GM06990 (cell line): Measurements from ENCODE around the gene HIPK1.

ENCODE experiments used
- DNase-seq: peaks from one replicate; pipeline ENCODE4 v3.0.0-alpha.2; 2011; ENCODE audit not compliant: insufficient read length; ENCODE audit errors: extremely low read depth
- H3K27me3 ChIP-seq: replicated peaks from 2 replicates; pipeline ENCODE4 v1.6.0; 2011; ENCODE audit warnings: low read length; ENCODE audit not compliant: control insufficient read depth, insufficient read depth
- H3K36me3 ChIP-seq: 2 replicates; pipeline ENCODE4 v1.5.1; 2011; ENCODE audit warnings: low read length; ENCODE audit not compliant: control insufficient read depth, insufficient read depth
- H3K4me3 ChIP-seq: replicated peaks from 2 replicates; pipeline ENCODE4 v1.5.1; 2011; ENCODE audit warnings: low read depth, mild to moderate bottlenecking, control low read depth, low read length
- CTCF ChIP-seq: IDR thresholded peaks from 2 replicates; pipeline ENCODE4 v1.5.1; 2011; ENCODE audit warnings: low read length, control low read depth, mild to moderate bottlenecking, inconsistent platforms; ENCODE audit not compliant: insufficient read depth, poor library complexity, severe bottlenecking

Gene HIPK1

GRCh38 chr1:113957984-113958383, 28.9 kb downstream of the HIPK1 start:
- no peak for DNase-seq

GRCh38 chr1:113958691-113959090, 29.6 kb downstream of the HIPK1 start:
- DNase-seq: no peak
- TF ChIP-seq CTCF: no peak
- peaks cover 6% of the 10 kb centered on the region for H3K36me3 ChIP-seq
- no peak overlapping the region for H3K4me3 ChIP-seq
- no peaks in the 10 kb centered on the region for H3K27me3 ChIP-seq

More at GRCh38 chr1:113957984-113958383, 28.9 kb downstream of the HIPK1 start:
- Histone ChIP-seq H3K4me3 (no peak overlapping the region), H3K36me3 (peaks cover 3% of the 10 kb centered on the region), H3K27me3 (no peaks in the 10 kb centered on the region)
- no peak for TF ChIP-seq CTCF

- Histone ChIP-seq H3K4me3 (no peak overlapping the region), H3K27me3 (no peaks in the 10 kb centered on the region), H3K36me3 (peaks cover 10% of the 10 kb centered on the region)
- TF ChIP-seq CTCF: no peak
- no peak for DNase-seq
Measured at GRCh38 chr1:113963281-113963906, 34.3 kb downstream of the HIPK1 start.

- Histone ChIP-seq H3K36me3 (peaks cover 18% of the 10 kb centered on the region), H3K4me3 (no peak overlapping the region), H3K27me3 (no peaks in the 10 kb centered on the region)
- TF ChIP-seq CTCF: no peak
- no peak for DNase-seq
Measured at GRCh38 chr1:113965703-113966412, 36.7 kb downstream of the HIPK1 start.

- Histone ChIP-seq H3K36me3 (peaks cover 20% of the 10 kb centered on the region), H3K27me3 (no peaks in the 10 kb centered on the region), H3K4me3 (no peak overlapping the region)
- no peak for TF ChIP-seq CTCF
- no peak for DNase-seq
Measured at GRCh38 chr1:113972954-113973353, 43.8 kb downstream of the HIPK1 start.
